Measurements from ENCODE around the gene ABCC1.
"Not testable (repeated sequence)": the region's sequence is repeated elsewhere in the genome, so short reads cannot be mapped to it uniquely, and the experiment has no call there.

Gene ABCC1

GRCh38 chr16:16159662-16160061 lies 210.2 kb downstream of the ABCC1 start:
- peaks cover 15% of the 10 kb centered on the region for H3K27me3 Mint-ChIP-seq (ENCODE audit: low read depth, poor library complexity)

GRCh38 chr16:16161319-16161718 lies 211.9 kb downstream of the ABCC1 start:
- H3K36me3 Mint-ChIP-seq (ENCODE audit: low read depth), result peaks cover 50% of the 10 kb centered on the region
- DNase-seq, result no peak
- TF ChIP-seq CTCF (IDR thresholded peaks at IDR 0.05), result no peak
- no peaks in the 10 kb centered on the region for H3K4me1 Mint-ChIP-seq
- H3K4me3 Mint-ChIP-seq, result no peak overlapping the region
- peaks cover 8% of the 10 kb centered on the region for H3K27me3 Mint-ChIP-seq (ENCODE audit: low read depth, poor library complexity)
- H3K27ac Mint-ChIP-seq, result no peak overlapping the region
- H3K9me3 Mint-ChIP-seq, result peaks cover 68% of the 10 kb centered on the region

More at GRCh38 chr16:16159662-16160061, 210.2 kb downstream of the ABCC1 start:
- Mint-ChIP-seq H3K27ac (no peak overlapping the region), H3K36me3 (ENCODE audit: low read depth) (peaks cover 52% of the 10 kb centered on the region), H3K4me3 (no peak overlapping the region), H3K9me3 (peaks cover 72% of the 10 kb centered on the region), H3K4me1 (no peaks in the 10 kb centered on the region)
- DNase-seq, result no peak
- TF ChIP-seq CTCF (IDR thresholded peaks at IDR 0.05), result no peak

- not testable (repeated sequence) for H3K4me3 Mint-ChIP-seq; H3K4me1 Mint-ChIP-seq; DNase-seq; H3K27ac Mint-ChIP-seq; H3K27me3 Mint-ChIP-seq (ENCODE audit: low read depth, poor library complexity)
- Mint-ChIP-seq H3K9me3 (peaks cover 62% of the 10 kb centered on the region), H3K36me3 (ENCODE audit: low read depth) (peaks cover 48% of the 10 kb centered on the region)
Observed at GRCh38 chr16:16161840-16162239, 212.4 kb downstream of the ABCC1 start.

GRCh38 chr16:16162591-16162990 lies 213.2 kb downstream of the ABCC1 start:
- no peak overlapping the region for H3K4me3 Mint-ChIP-seq
- TF ChIP-seq CTCF (IDR thresholded peaks at IDR 0.05), result no peak
- DNase-seq, result no peak
- no peaks in the 10 kb centered on the region for H3K4me1 Mint-ChIP-seq
- H3K9me3 Mint-ChIP-seq, result peaks cover 55% of the 10 kb centered on the region
- H3K27ac Mint-ChIP-seq, result no peak overlapping the region
- H3K27me3 Mint-ChIP-seq (ENCODE audit: low read depth, poor library complexity), result peaks cover 4% of the 10 kb centered on the region
- H3K36me3 Mint-ChIP-seq (ENCODE audit: low read depth), result peaks cover 48% of the 10 kb centered on the region

- no peak overlapping the region for H3K4me3 Mint-ChIP-seq
- H3K27ac Mint-ChIP-seq, result no peak overlapping the region
- DNase-seq, result no peak
- no peaks in the 10 kb centered on the region for H3K4me1 Mint-ChIP-seq
- H3K9me3 Mint-ChIP-seq, result peaks cover 50% of the 10 kb centered on the region
- TF ChIP-seq CTCF (IDR thresholded peaks at IDR 0.05), result no peak
- H3K27me3 Mint-ChIP-seq (ENCODE audit: low read depth, poor library complexity), result peaks cover 4% of the 10 kb centered on the region
- H3K36me3 Mint-ChIP-seq (ENCODE audit: low read depth), result peaks cover 45% of the 10 kb centered on the region
Observed at GRCh38 chr16:16163109-16163508, 213.7 kb downstream of the ABCC1 start.

- no peak for DNase-seq
- TF ChIP-seq CTCF (IDR thresholded peaks at IDR 0.05), result no peak
- Mint-ChIP-seq H3K27me3 (ENCODE audit: low read depth, poor library complexity) (peaks cover 4% of the 10 kb centered on the region), H3K9me3 (peaks cover 45% of the 10 kb centered on the region), H3K4me3 (no peak overlapping the region), H3K27ac (no peak overlapping the region), H3K36me3 (ENCODE audit: low read depth) (peaks cover 40% of the 10 kb centered on the region), H3K4me1 (no peaks in the 10 kb centered on the region)
Observed at GRCh38 chr16:16163571-16163970, 214.2 kb downstream of the ABCC1 start.

All from nephron progenitor cell (in vitro differentiated cells).